GM18526 (cell line): ENCODE results near the gene SYNE1.

ENCODE experiments used
- POLR2A ChIP-seq: IDR thresholded peaks from 3 replicates; pipeline ENCODE4 v1.6.1; 2011; ENCODE audit not compliant: insufficient read length; ENCODE audit errors: extremely low read depth

SYNE1 gene

GRCh38 chr6:152112491-152113261, 524.5 kb downstream of the SYNE1 start:
- no peak for TF ChIP-seq POLR2A

- TF ChIP-seq POLR2A = no peak
These were observed 526.0 kb downstream of the SYNE1 start for GRCh38 chr6:152110886-152111820.

GRCh38 chr6:152107973-152108372, 529.2 kb downstream of the SYNE1 start:
- TF ChIP-seq POLR2A = no peak

- TF ChIP-seq POLR2A = no peak
These were observed 537.0 kb downstream of the SYNE1 start for GRCh38 chr6:152100183-152100618.

- no peak for TF ChIP-seq POLR2A
These were observed 537.5 kb downstream of the SYNE1 start for GRCh38 chr6:152099446-152100182.

- TF ChIP-seq POLR2A = no peak
These were observed 538.5 kb downstream of the SYNE1 start for GRCh38 chr6:152098683-152099082.

GRCh38 chr6:152096863-152097496, 540.2 kb downstream of the SYNE1 start:
- no peak for TF ChIP-seq POLR2A

GRCh38 chr6:152094992-152095592, 542.1 kb downstream of the SYNE1 start:
- no peak for TF ChIP-seq POLR2A

GRCh38 chr6:152094276-152094675, 542.9 kb downstream of the SYNE1 start:
- TF ChIP-seq POLR2A = no peak

- TF ChIP-seq POLR2A = no peak
These were observed 543.5 kb downstream of the SYNE1 start for GRCh38 chr6:152093711-152094110.

GRCh38 chr6:152091851-152092341, 545.3 kb downstream of the SYNE1 start:
- TF ChIP-seq POLR2A = no peak

- TF ChIP-seq POLR2A = no peak
These were observed 546.0 kb downstream of the SYNE1 start for GRCh38 chr6:152091201-152091600.

GRCh38 chr6:152089992-152090391, 547.2 kb downstream of the SYNE1 start:
- TF ChIP-seq POLR2A = no peak

GRCh38 chr6:152087701-152088100, 549.5 kb downstream of the SYNE1 start:
- TF ChIP-seq POLR2A = no peak

- TF ChIP-seq POLR2A = no peak
These were observed 550.1 kb downstream of the SYNE1 start for GRCh38 chr6:152087096-152087495.
